Stimulated activated CD4-positive, alpha-beta T cell treated with anti-CD3 and anti-CD28 coated beads, TNF-alpha, amount 100 ng/mL, for 4 hours (primary cell): Measurements from ENCODE around the gene NCAN.

ENCODE experiments used
- DNase-seq, 3 experiments: peaks; one replicate each; pipeline ENCODE4 v3.0.0-alpha.2; 2020; ENCODE audit warnings: low read depth in 3 of 3

Gene NCAN

GRCh38 chr19:19280561-19280960, 68.8 kb downstream of the NCAN start:
- no peak for DNase-seq

GRCh38 chr19:19285686-19286085, 73.9 kb downstream of the NCAN start:
- no peak for DNase-seq

- DNase-seq = no peak
These were observed 80.8 kb downstream of the NCAN start for GRCh38 chr19:19292607-19293006.

GRCh38 chr19:19294914-19295313, 83.2 kb downstream of the NCAN start:
- DNase-seq = no peak

GRCh38 chr19:19296953-19297689, 85.4 kb downstream of the NCAN start:
- no peak for DNase-seq

- no peak for DNase-seq
These were observed 86.0 kb downstream of the NCAN start for GRCh38 chr19:19297759-19298158.

- DNase-seq = no peak
These were observed 88.9 kb downstream of the NCAN start for GRCh38 chr19:19300613-19301012.
